ENCODE data around the gene ARHGAP1. TPM values are rescaled to one million over a fixed set of nuclear protein-coding genes. Genes with fewer than 3 reads are reported as not detected.

Gene ARHGAP1
- total RNA-seq, 2 experiments from 2014 or later: 33.7 to 36.3 TPM

GRCh38 chr11:46655631-46656030 lies 44.8 kb downstream of the ARHGAP1 start:
- Mint-ChIP-seq H3K36me3 (ENCODE audit: low read depth) (peaks cover 84% of the 10 kb centered on the region), H3K27ac (no peak overlapping the region), H3K4me3 (no peak overlapping the region), H3K9me3 (no peaks in the 10 kb centered on the region), H3K27me3 (no peaks in the 10 kb centered on the region), H3K4me1 (ENCODE audit: low read depth) (no peaks in the 10 kb centered on the region)
- ATAC-seq (ENCODE audit: poor library complexity) (no peak), DNase-seq (no peak)
- Histone ChIP-seq H3K27me3 (ENCODE audit: control insufficient read depth in 1 of 2, insufficient read depth in 2 of 2, low read length in 2 of 2) (no peaks in the 10 kb centered on the region), H3K36me3 (ENCODE audit: insufficient read depth, low read length) (peaks cover 73% of the 10 kb centered on the region), H3K4me3 (ENCODE audit: low read length) (no peak overlapping the region), H3K4me1 (ENCODE audit: insufficient read depth, low read length) (no peaks in the 10 kb centered on the region), H3K27ac (ENCODE audit: low read depth in 1 of 2, low read length in 2 of 2) (no peak overlapping the region), H3K9me3 (ENCODE audit: control insufficient read depth in 1 of 2, insufficient read depth in 1 of 2, low read length in 2 of 2) (no peaks in the 10 kb centered on the region)
- POLR2A ChIA-PET: no interaction called here
- intact Hi-C loops (cut with DNase I, micrococcal nuclease): no loop called here
- TF ChIP-seq CTCF (IDR thresholded peaks at IDR 0.05): no peak
- CTCF ChIA-PET: no interaction called here

- DNase-seq (no peak), ATAC-seq (ENCODE audit: poor library complexity) (no peak)
- Mint-ChIP-seq H3K27ac (no peak overlapping the region), H3K36me3 (ENCODE audit: low read depth) (peaks cover 89% of the 10 kb centered on the region), H3K9me3 (no peaks in the 10 kb centered on the region), H3K27me3 (no peaks in the 10 kb centered on the region), H3K4me1 (ENCODE audit: low read depth) (no peaks in the 10 kb centered on the region), H3K4me3 (no peak overlapping the region)
- Histone ChIP-seq H3K36me3 (ENCODE audit: insufficient read depth, low read length) (peaks cover 72% of the 10 kb centered on the region), H3K4me1 (ENCODE audit: insufficient read depth, low read length) (no peaks in the 10 kb centered on the region), H3K27me3 (ENCODE audit: control insufficient read depth in 1 of 2, insufficient read depth in 2 of 2, low read length in 2 of 2) (no peaks in the 10 kb centered on the region), H3K27ac (ENCODE audit: low read depth in 1 of 2, low read length in 2 of 2) (no peak overlapping the region), H3K4me3 (ENCODE audit: low read length) (no peak overlapping the region), H3K9me3 (ENCODE audit: control insufficient read depth in 1 of 2, insufficient read depth in 1 of 2, low read length in 2 of 2) (no peaks in the 10 kb centered on the region)
- CTCF ChIA-PET: interaction anchor here (0.6 kb wide), 1 partner anchor 168 kb away, joined by 3 read pairs; no protein-coding TSS in a partner anchor
- TF ChIP-seq CTCF (IDR thresholded peaks at IDR 0.05): no peak
- POLR2A ChIA-PET: interaction anchor here (1.2 kb wide), 1 partner anchor 31 kb away, joined by 5 read pairs; no protein-coding TSS in a partner anchor
- intact Hi-C loops (cut with DNase I, micrococcal nuclease): no loop called here
Observed at GRCh38 chr11:46649180-46649738, 51.2 kb downstream of the ARHGAP1 start.

- ATAC-seq (ENCODE audit: poor library complexity) (no peak), DNase-seq (no peak)
- ChIA-PET POLR2A (interaction anchor here (0.6 to 0.9 kb wide), 4 partner anchors 15 to 295 kb away, joined by 3 to 4 read pairs (median 3); no protein-coding TSS in a partner anchor), CTCF (no interaction called here)
- intact Hi-C loops (cut with DNase I, micrococcal nuclease): no loop called here
- Histone ChIP-seq H3K36me3 (ENCODE audit: insufficient read depth, low read length) (peaks cover 50% of the 10 kb centered on the region), H3K9me3 (ENCODE audit: control insufficient read depth in 1 of 2, insufficient read depth in 1 of 2, low read length in 2 of 2) (no peaks in the 10 kb centered on the region), H3K4me1 (ENCODE audit: insufficient read depth, low read length) (peaks cover 4% of the 10 kb centered on the region), H3K27me3 (ENCODE audit: control insufficient read depth in 1 of 2, insufficient read depth in 2 of 2, low read length in 2 of 2) (no peaks in the 10 kb centered on the region), H3K27ac (ENCODE audit: low read depth in 1 of 2, low read length in 2 of 2) (no peak overlapping the region), H3K4me3 (ENCODE audit: low read length) (no peak overlapping the region)
- Mint-ChIP-seq H3K4me3 (no peak overlapping the region), H3K9me3 (no peaks in the 10 kb centered on the region), H3K27me3 (no peaks in the 10 kb centered on the region), H3K4me1 (ENCODE audit: low read depth) (peaks cover 19% of the 10 kb centered on the region), H3K36me3 (ENCODE audit: low read depth) (peaks cover 92% of the 10 kb centered on the region), H3K27ac (no peak overlapping the region)
- TF ChIP-seq CTCF (IDR thresholded peaks at IDR 0.05): no peak
Observed at GRCh38 chr11:46643986-46644385, 56.4 kb downstream of the ARHGAP1 start.
